ENCODE data around the gene CELF5.

- no peak for TF ChIP-seq EP300 (IDR thresholded peaks at IDR 0.05)
- TF ChIP-seq, protein P1, sequence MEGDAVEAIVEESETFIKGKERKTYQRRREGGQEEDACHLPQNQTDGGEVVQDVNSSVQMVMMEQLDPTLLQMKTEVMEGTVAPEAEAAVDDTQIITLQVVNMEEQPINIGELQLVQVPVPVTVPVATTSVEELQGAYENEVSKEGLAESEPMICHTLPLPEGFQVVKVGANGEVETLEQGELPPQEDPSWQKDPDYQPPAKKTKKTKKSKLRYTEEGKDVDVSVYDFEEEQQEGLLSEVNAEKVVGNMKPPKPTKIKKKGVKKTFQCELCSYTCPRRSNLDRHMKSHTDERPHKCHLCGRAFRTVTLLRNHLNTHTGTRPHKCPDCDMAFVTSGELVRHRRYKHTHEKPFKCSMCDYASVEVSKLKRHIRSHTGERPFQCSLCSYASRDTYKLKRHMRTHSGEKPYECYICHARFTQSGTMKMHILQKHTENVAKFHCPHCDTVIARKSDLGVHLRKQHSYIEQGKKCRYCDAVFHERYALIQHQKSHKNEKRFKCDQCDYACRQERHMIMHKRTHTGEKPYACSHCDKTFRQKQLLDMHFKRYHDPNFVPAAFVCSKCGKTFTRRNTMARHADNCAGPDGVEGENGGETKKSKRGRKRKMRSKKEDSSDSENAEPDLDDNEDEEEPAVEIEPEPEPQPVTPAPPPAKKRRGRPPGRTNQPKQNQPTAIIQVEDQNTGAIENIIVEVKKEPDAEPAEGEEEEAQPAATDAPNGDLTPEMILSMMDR (IDR thresholded peaks at IDR 0.05): no peak
- no peak for TF ChIP-seq POLR2A (IDR thresholded peaks at IDR 0.05)
Observed at GRCh38 chr19:3274942-3275582, 50.6 kb downstream of the CELF5 start.

All from ovary (tissue), 3 donors.